Nephron (organoid): ENCODE data around the gene NCOA6.

Source experiments
- H3K27ac Mint-ChIP-seq, 3 experiments: 2 replicates each; pipeline ENCODE4 v1.8.0; 2020; ENCODE audit warnings: mixed read lengths in 3 of 3, mild to moderate bottlenecking in 2 of 3, moderate library complexity in 1 of 3
- H3K27me3 Mint-ChIP-seq: 2 replicates; pipeline ENCODE4 v1.8.0; 2021; ENCODE audit warnings: low read depth, mild to moderate bottlenecking, moderate library complexity, mixed read lengths
- H3K36me3 Mint-ChIP-seq: 2 replicates; pipeline ENCODE4 v1.8.0; 2020; ENCODE audit warnings: low read depth, mixed read lengths
- H3K4me1 Mint-ChIP-seq: 2 replicates; pipeline ENCODE4 v1.8.0; 2020; ENCODE audit warnings: mixed read lengths
- H3K4me3 Mint-ChIP-seq, 3 experiments: 2 replicates each; pipeline ENCODE4 v1.8.0; 2020; ENCODE audit warnings: mild to moderate bottlenecking in 3 of 3, mixed read lengths in 3 of 3, moderate library complexity in 2 of 3
- H3K9me3 Mint-ChIP-seq: 2 replicates; pipeline ENCODE4 v1.8.0; 2020; ENCODE audit warnings: mixed read lengths
- CTCF ChIP-seq, 3 experiments: fragments of 200-600 bp; sonication (generic); IDR thresholded peaks; one replicate each; pipeline ENCODE4 v1.5.0; 2021; ENCODE audit warnings: antibody characterized with exemption in 3 of 3; ENCODE audit not compliant: unreplicated experiment in 3 of 3

The NCOA6 gene

GRCh38 chr20:34701405-34702085 lies 123.9 kb downstream of the NCOA6 start:
- Mint-ChIP-seq H3K9me3 (no peaks in the 10 kb centered on the region), H3K27me3 (peaks cover 25% of the 10 kb centered on the region)
- no peak for TF ChIP-seq CTCF (IDR thresholded peaks at IDR 0.05; ENCODE audit: unreplicated experiment in 3 of 3)

GRCh38 chr20:34693414-34693813 lies 132.0 kb downstream of the NCOA6 start:
- Mint-ChIP-seq H3K27ac (no peak overlapping the region), H3K27me3 (peaks cover 8% of the 10 kb centered on the region)
- TF ChIP-seq CTCF (IDR thresholded peaks at IDR 0.05; ENCODE audit: unreplicated experiment in 3 of 3): no peak

More at GRCh38 chr20:34701405-34702085, 123.9 kb downstream of the NCOA6 start:
- H3K36me3 Mint-ChIP-seq: no peaks in the 10 kb centered on the region
- peaks cover 15% of the 10 kb centered on the region for H3K4me1 Mint-ChIP-seq
- peak overlapping the region in 1 of 3 experiments; percentile 6 for H3K27ac Mint-ChIP-seq
- peak overlapping the region; percentile 93 to 99 (median 94) for H3K4me3 Mint-ChIP-seq

GRCh38 chr20:34691838-34692237 lies 133.6 kb downstream of the NCOA6 start:
- Mint-ChIP-seq H3K4me1 (peaks cover 4% of the 10 kb centered on the region), H3K36me3 (no peaks in the 10 kb centered on the region), H3K9me3 (no peaks in the 10 kb centered on the region), H3K27me3 (peaks cover 3% of the 10 kb centered on the region), H3K27ac (no peak overlapping the region), H3K4me3 (no peak overlapping the region)
- TF ChIP-seq CTCF (IDR thresholded peaks at IDR 0.05; ENCODE audit: unreplicated experiment in 3 of 3): no peak

More at GRCh38 chr20:34693414-34693813, 132.0 kb downstream of the NCOA6 start:
- H3K36me3 Mint-ChIP-seq: no peaks in the 10 kb centered on the region
- no peak overlapping the region for H3K4me3 Mint-ChIP-seq
- H3K4me1 Mint-ChIP-seq: peaks cover 4% of the 10 kb centered on the region
- no peaks in the 10 kb centered on the region for H3K9me3 Mint-ChIP-seq

GRCh38 chr20:34689486-34689885 lies 136.0 kb downstream of the NCOA6 start:
- Mint-ChIP-seq H3K27me3 (peaks cover 3% of the 10 kb centered on the region), H3K4me3 (no peak overlapping the region), H3K4me1 (no peaks in the 10 kb centered on the region), H3K27ac (no peak overlapping the region), H3K9me3 (no peaks in the 10 kb centered on the region), H3K36me3 (no peaks in the 10 kb centered on the region)
- no peak for TF ChIP-seq CTCF (IDR thresholded peaks at IDR 0.05; ENCODE audit: unreplicated experiment in 3 of 3)

- H3K4me3 Mint-ChIP-seq: no peak overlapping the region
These were observed 141.8 kb downstream of the NCOA6 start for GRCh38 chr20:34683667-34684066.

More at GRCh38 chr20:34683667-34684066, 141.8 kb downstream of the NCOA6 start:
- Mint-ChIP-seq H3K9me3 (no peaks in the 10 kb centered on the region), H3K36me3 (no peaks in the 10 kb centered on the region), H3K27me3 (no peaks in the 10 kb centered on the region), H3K4me1 (no peaks in the 10 kb centered on the region), H3K27ac (no peak overlapping the region)
- no peak for TF ChIP-seq CTCF (IDR thresholded peaks at IDR 0.05; ENCODE audit: unreplicated experiment in 3 of 3)
